Suprapubic skin (tissue), 4 donors: ENCODE results near the gene ILRUN. TPM values are rescaled to one million over a fixed set of nuclear protein-coding genes. Genes with fewer than 3 reads are reported as not detected.
"Not testable (repeated sequence)": the region's sequence is repeated elsewhere in the genome, so short reads cannot be mapped to it uniquely, and the experiment has no call there.

Source experiments
- DNase-seq, 2 donors: peaks; one replicate each; pipeline ENCODE4 v3.0.0-alpha.2; 2019; ENCODE audit warnings: low spot score in 2 of 2
- H3K27ac ChIP-seq: fragments of 200-600 bp; sonication (generic); one replicate; pipeline ENCODE4 v1.5.1; 2019
- H3K27me3 ChIP-seq: fragments of 200-600 bp; sonication (generic); one replicate; pipeline ENCODE4 v1.5.1; 2019
- H3K36me3 ChIP-seq: fragments of 200-600 bp; sonication (generic); one replicate; pipeline ENCODE4 v1.5.1; 2019
- H3K4me1 ChIP-seq: fragments of 200-600 bp; sonication (generic); one replicate; pipeline ENCODE4 v1.5.1; 2019
- H3K4me3 ChIP-seq: fragments of 200-600 bp; sonication (generic); one replicate; pipeline ENCODE4 v1.5.1; 2019; ENCODE audit warnings: mild to moderate bottlenecking
- H3K9me3 ChIP-seq: fragments of 200-600 bp; sonication (generic); one replicate; pipeline ENCODE4 v1.5.1; 2019
- CTCF ChIP-seq, 2 donors: fragments of 200-600 bp in 1 of 2; fragments of 450-650 bp in 1 of 2; sonication (generic) in 1 of 2; IDR thresholded peaks; one replicate each; pipeline ENCODE4 v1.5.1; 2016 to 2019; ENCODE audit warnings: antibody characterized with exemption in 2 of 2, mild to moderate bottlenecking in 1 of 2, moderate library complexity in 1 of 2
- EP300 ChIP-seq: sonication (generic); formaldehyde crosslinking; IDR thresholded peaks from one replicate; pipeline ENCODE4 v1.6.1; 2017; ENCODE audit warnings: antibody characterized with exemption
- POLR2A ChIP-seq, 2 donors: fragments of 450-650 bp; IDR thresholded peaks; one replicate each; pipeline ENCODE4 v1.6.1; 2017; ENCODE audit warnings: antibody characterized with exemption in 2 of 2, mild to moderate bottlenecking in 2 of 2, moderate library complexity in 2 of 2
- POLR2AphosphoS5 ChIP-seq, 3 donors: sonication (generic); formaldehyde crosslinking; IDR thresholded peaks; one replicate each; pipeline ENCODE4 v1.6.1; 2017; ENCODE audit warnings: antibody characterized with exemption in 3 of 3
- WGBS: methylation state at CpG from one replicate; pipeline ENCODE4 v1.1.5; 2018; 5-methylcytosine and 5-hydroxymethylcytosine counted together
- total RNA-seq, 4 donors: library from RNA; depleted of rRNA; stranded (reverse); fragments of >200 nt; gene quantifications; one replicate each; pipeline ENCODE4 v1.1.0, GENCODE V29; 2016

The ILRUN gene
- total RNA-seq, 4 donors from 2014 or later = 65.0 to 86.5 (median 69.6) TPM

- no peak overlapping the region for H3K27ac ChIP-seq
Observed at GRCh38 chr6:34722451-34722850, 25.9 kb upstream of the ILRUN start.

DNA sequence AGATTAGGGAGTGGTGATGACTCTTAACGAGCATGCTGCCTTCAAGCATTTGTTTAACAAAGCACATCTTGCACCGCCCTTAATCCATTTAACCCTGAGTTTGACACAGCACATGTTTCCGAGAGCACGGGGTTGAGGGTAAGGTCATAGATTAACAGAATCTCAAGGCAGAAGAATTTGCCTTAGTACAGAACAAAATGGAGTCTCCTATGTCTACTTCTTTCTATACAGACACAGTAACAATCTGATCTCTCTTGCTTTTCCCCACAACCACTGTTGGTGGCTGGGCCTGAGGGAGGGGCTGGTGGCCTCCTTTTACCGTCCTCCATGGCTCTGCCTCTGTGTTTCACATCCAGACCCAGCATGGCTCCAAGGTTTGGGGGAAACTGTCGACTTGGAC, 23.6 kb upstream of the ILRUN start:
- not testable (repeated sequence) for H3K4me1 ChIP-seq, H3K36me3 ChIP-seq, H3K27ac ChIP-seq, H3K9me3 ChIP-seq, H3K27me3 ChIP-seq, DNase-seq, H3K4me3 ChIP-seq
- WGBS = 34% methylated on average over 5 of the region's 6 CpGs

More at GRCh38 chr6:34722451-34722850, 25.9 kb upstream of the ILRUN start:
- 49% methylated on average over 8 of the region's 8 CpGs for WGBS
- DNase-seq = peak in 1 of 2 donors; percentile 16
- no peak for TF ChIP-seq POLR2A (IDR thresholded peaks at IDR 0.05)
- no peak for TF ChIP-seq POLR2AphosphoS5 (IDR thresholded peaks at IDR 0.05)
- no peak for TF ChIP-seq EP300
- TF ChIP-seq CTCF (IDR thresholded peaks at IDR 0.05) = no peak
- H3K4me1 ChIP-seq = peaks cover 7% of the 10 kb centered on the region
- H3K27me3 ChIP-seq = no peaks in the 10 kb centered on the region
- H3K36me3 ChIP-seq = no peaks in the 10 kb centered on the region
- no peaks in the 10 kb centered on the region for H3K9me3 ChIP-seq
- no peak overlapping the region for H3K4me3 ChIP-seq

DNA sequence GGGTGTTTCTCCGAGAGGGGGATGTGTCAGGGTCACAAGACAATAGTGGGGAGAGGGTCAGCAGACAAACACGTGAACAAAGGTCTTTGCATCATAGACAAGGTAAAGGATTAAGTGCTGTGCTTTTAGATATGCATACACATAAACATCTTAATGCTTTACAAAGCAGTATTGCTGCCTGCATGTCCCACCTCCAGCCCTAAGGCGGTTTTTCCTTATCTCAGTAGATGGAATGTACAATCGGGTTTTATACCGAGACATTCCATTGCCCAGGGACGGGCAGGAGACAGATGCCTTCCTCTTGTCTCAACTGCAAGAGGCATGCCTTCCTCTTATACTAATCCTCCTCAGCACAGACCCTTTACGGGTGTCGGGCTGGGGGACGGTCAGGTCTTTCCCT, 23.1 kb upstream of the ILRUN start:
- H3K27ac ChIP-seq, H3K4me1 ChIP-seq: not testable (repeated sequence)

GRCh38 chr6:34718976-34719375, 22.4 kb upstream of the ILRUN start:
- WGBS = 47% methylated on average over 4 of the region's 4 CpGs
- Histone ChIP-seq H3K9me3 (no peaks in the 10 kb centered on the region), H3K4me3 (no peak overlapping the region), H3K27ac (no peak overlapping the region), H3K36me3 (no peaks in the 10 kb centered on the region), H3K4me1 (peaks cover 7% of the 10 kb centered on the region), H3K27me3 (no peaks in the 10 kb centered on the region)
- DNase-seq = no peak
- TF ChIP-seq POLR2AphosphoS5 (IDR thresholded peaks at IDR 0.05) (no peak), POLR2A (IDR thresholded peaks at IDR 0.05) (no peak), EP300 (no peak), CTCF (IDR thresholded peaks at IDR 0.05) (no peak)

More for the DNA sequence above, 23.1 kb upstream of the ILRUN start:
- not testable (repeated sequence) for H3K36me3 ChIP-seq, H3K27me3 ChIP-seq, H3K9me3 ChIP-seq, H3K4me3 ChIP-seq
- peak in 1 of 2 donors; percentile 15 for DNase-seq
- 32% methylated on average over 7 of the region's 9 CpGs for WGBS

- no peak overlapping the region for H3K27ac ChIP-seq
Observed at GRCh38 chr6:34717466-34717865, 20.9 kb upstream of the ILRUN start.

DNA sequence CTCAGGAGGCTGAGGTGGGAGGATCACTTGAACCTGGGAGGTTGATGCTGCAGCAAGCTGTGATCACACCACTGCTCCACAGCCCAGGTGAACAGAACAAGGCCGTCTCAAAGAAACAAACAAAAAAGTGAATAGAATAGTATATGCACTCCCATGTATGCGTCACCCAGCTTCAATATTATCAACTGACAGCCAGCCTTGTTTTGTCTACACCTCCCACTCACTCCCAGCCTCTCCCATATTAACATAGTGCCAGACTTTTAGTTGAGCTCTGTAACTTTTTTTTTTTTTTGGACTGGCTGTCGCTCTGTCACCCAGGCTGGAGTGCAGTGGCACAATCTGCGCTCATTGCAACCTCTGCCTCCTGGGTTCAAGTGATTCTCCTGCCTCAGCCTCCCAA, 18.1 kb upstream of the ILRUN start:
- peak in 1 of 2 donors; percentile 11 for DNase-seq
- no peak overlapping the region for H3K27ac ChIP-seq
- peaks cover 4% of the 10 kb centered on the region for H3K4me1 ChIP-seq
- H3K27me3 ChIP-seq = no peaks in the 10 kb centered on the region
- H3K36me3 ChIP-seq = no peaks in the 10 kb centered on the region
- 70% methylated on average over 4 of the region's 4 CpGs for WGBS
- no peak overlapping the region for H3K4me3 ChIP-seq
- H3K9me3 ChIP-seq = no peaks in the 10 kb centered on the region
- TF ChIP-seq POLR2A (IDR thresholded peaks at IDR 0.05) = no peak
- no peak for TF ChIP-seq POLR2AphosphoS5 (IDR thresholded peaks at IDR 0.05)
- no peak for TF ChIP-seq EP300
- no peak for TF ChIP-seq CTCF (IDR thresholded peaks at IDR 0.05)

More at GRCh38 chr6:34717466-34717865, 20.9 kb upstream of the ILRUN start:
- H3K27me3 ChIP-seq = no peaks in the 10 kb centered on the region
- no peak for DNase-seq
- H3K4me3 ChIP-seq = no peak overlapping the region
- WGBS = 60% methylated on average over 2 of the region's 2 CpGs
- TF ChIP-seq POLR2AphosphoS5 (IDR thresholded peaks at IDR 0.05) = no peak
- TF ChIP-seq POLR2A (IDR thresholded peaks at IDR 0.05) = no peak
- H3K4me1 ChIP-seq = peaks cover 6% of the 10 kb centered on the region
- H3K9me3 ChIP-seq = no peaks in the 10 kb centered on the region
- no peaks in the 10 kb centered on the region for H3K36me3 ChIP-seq

DNA sequence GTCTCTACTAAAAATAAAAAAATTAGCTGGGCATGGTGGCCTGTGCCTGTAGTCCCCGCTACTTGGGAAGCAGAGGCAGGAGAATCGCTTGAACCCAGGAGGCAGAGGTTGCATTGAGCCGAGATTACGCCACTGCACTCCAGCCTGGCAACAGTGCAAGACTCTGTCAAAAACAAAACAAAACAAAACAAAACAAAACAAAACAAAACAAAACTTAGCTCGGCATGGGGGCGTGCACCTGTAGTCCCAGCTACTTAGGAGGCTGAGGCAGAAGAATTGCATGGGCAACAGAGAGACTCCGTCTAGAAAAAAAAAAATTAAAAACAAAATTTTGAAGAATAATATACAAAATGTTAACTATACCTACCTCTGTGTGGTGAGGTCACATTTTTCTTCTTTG, 16.3 kb upstream of the ILRUN start:
- DNase-seq, H3K9me3 ChIP-seq, H3K27ac ChIP-seq, H3K4me3 ChIP-seq, H3K36me3 ChIP-seq, H3K27me3 ChIP-seq: not testable (repeated sequence)
- H3K4me1 ChIP-seq = peaks cover 11% of the 10 kb centered on the region
- 91% methylated on average over 7 of the region's 7 CpGs for WGBS
